Uterus (tissue), 2 donors: Measurements from ENCODE around the gene EVI5.

Source experiments
- POLR2A ChIP-seq, 2 donors: fragments of 450-650 bp; IDR thresholded peaks; one replicate each; pipeline ENCODE4 v1.6.1; 2016; ENCODE audit warnings: antibody characterized with exemption in 2 of 2, mild to moderate bottlenecking in 1 of 2, moderate library complexity in 1 of 2
- TF ChIP-seq, protein P1 (sequence below), 4 experiments: fragments of 200-600 bp in 2 of 4; fragments of 450-650 bp in 2 of 4; sonication (generic) in 2 of 4; IDR thresholded peaks; one replicate each; pipeline ENCODE4 v1.5.1; 2016 to 2019; ENCODE audit warnings: antibody characterized with exemption in 4 of 4, mild to moderate bottlenecking in 2 of 4, moderate library complexity in 1 of 4

DNA sequence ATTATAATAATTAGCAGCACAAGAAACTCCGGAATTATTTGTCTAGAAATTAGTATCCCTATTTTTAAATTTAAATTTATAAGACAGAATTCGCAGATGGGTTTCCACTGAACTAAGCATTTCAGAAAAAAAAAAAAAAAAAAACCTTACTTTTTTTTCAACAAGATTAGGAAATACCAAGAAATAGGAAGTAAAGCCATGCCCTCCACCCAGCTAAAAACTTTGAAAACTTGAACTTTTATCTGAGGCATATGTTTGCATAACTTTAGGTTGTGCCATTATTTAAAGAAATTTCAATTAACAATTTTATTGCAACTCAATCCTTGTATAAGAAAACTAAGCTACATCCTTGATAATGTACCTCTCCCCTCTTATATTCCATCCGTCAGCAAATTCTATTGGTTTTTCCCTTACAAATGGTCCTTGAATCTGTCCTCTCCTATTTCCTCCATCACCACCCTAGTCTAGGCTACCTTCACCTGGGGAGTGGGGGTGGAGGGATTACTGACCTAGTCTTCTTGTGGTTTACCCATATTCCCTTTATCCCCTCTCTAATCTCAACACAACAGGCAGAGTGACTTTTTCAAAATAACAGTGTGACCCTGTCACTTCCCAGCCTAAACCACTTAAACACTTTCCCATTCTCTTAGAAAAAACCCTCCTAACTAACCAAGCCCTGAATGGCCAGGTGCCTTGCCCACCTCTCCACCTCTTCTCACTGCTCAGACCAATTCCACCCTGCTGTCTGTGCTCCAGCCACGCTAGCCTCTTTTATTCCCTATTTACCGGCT is 1.4 kb upstream of the EVI5 start:
- TF ChIP-seq, protein P1, sequence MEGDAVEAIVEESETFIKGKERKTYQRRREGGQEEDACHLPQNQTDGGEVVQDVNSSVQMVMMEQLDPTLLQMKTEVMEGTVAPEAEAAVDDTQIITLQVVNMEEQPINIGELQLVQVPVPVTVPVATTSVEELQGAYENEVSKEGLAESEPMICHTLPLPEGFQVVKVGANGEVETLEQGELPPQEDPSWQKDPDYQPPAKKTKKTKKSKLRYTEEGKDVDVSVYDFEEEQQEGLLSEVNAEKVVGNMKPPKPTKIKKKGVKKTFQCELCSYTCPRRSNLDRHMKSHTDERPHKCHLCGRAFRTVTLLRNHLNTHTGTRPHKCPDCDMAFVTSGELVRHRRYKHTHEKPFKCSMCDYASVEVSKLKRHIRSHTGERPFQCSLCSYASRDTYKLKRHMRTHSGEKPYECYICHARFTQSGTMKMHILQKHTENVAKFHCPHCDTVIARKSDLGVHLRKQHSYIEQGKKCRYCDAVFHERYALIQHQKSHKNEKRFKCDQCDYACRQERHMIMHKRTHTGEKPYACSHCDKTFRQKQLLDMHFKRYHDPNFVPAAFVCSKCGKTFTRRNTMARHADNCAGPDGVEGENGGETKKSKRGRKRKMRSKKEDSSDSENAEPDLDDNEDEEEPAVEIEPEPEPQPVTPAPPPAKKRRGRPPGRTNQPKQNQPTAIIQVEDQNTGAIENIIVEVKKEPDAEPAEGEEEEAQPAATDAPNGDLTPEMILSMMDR (IDR thresholded peaks at IDR 0.05): no peak
- TF ChIP-seq POLR2A (IDR thresholded peaks at IDR 0.05): no peak
